Uterus (tissue), 4 donors: ENCODE data around the gene PLAU. TPM values are rescaled to one million over a fixed set of nuclear protein-coding genes. Genes with fewer than 3 reads are reported as not detected.

Experiments
- DNase-seq, 2 donors: peaks; one replicate each; pipeline ENCODE4 v3.0.0-alpha.2; 2019 to 2020
- H3K27ac ChIP-seq, 2 donors: fragments of 200-600 bp; sonication (generic); 1 replicate in 1 of 2; 2 replicates in 1 of 2; pipeline ENCODE4 v1.5.1; 2016 to 2018
- H3K27me3 ChIP-seq, 2 donors: fragments of 200-600 bp; sonication (generic); one replicate each; pipeline ENCODE4 v1.5.1; 2018 to 2019; ENCODE audit warnings: control low read depth in 1 of 2
- H3K36me3 ChIP-seq, 2 donors: fragments of 200-600 bp; sonication (generic); one replicate each; pipeline ENCODE4 v1.5.1; 2019; ENCODE audit warnings: control low read depth in 1 of 2
- H3K4me1 ChIP-seq, 2 donors: fragments of 200-600 bp; sonication (generic); one replicate each; pipeline ENCODE4 v1.5.1; 2018 to 2019; ENCODE audit warnings: control low read depth in 1 of 2
- H3K4me3 ChIP-seq, 2 donors: fragments of 200-600 bp; sonication (generic); 1 replicate in 1 of 2; 2 replicates in 1 of 2; pipeline ENCODE4 v1.5.1; 2018 to 2019; ENCODE audit warnings: mild to moderate bottlenecking in 1 of 2
- H3K9me3 ChIP-seq, 2 donors: fragments of 200-600 bp; sonication (generic); one replicate each; pipeline ENCODE4 v1.5.1; 2019; ENCODE audit warnings: control low read depth in 1 of 2
- CTCF ChIP-seq, 4 experiments: fragments of 200-600 bp in 2 of 4; fragments of 450-650 bp in 2 of 4; sonication (generic) in 2 of 4; IDR thresholded peaks; one replicate each; pipeline ENCODE4 v1.5.1; 2016 to 2019; ENCODE audit warnings: antibody characterized with exemption in 4 of 4, mild to moderate bottlenecking in 2 of 4, moderate library complexity in 1 of 4
- POLR2A ChIP-seq, 2 donors: fragments of 450-650 bp; IDR thresholded peaks; one replicate each; pipeline ENCODE4 v1.6.1; 2016; ENCODE audit warnings: antibody characterized with exemption in 2 of 2, mild to moderate bottlenecking in 1 of 2, moderate library complexity in 1 of 2
- intact Hi-C: fragments of 100-400 bp; cut with DNase I; formaldehyde crosslinking; loops from one replicate; pipeline ENCODE4 v1.15.1; 2023; ENCODE audit warnings: low total_unique reads
- total RNA-seq, 4 donors: library from RNA; depleted of rRNA in 3 of 4; stranded (reverse); fragments of >200 nt in 3 of 4; gene quantifications; one replicate each; pipeline versions ENCODE4 v1.1.0 to v1.2.4, GENCODE V29; 2014 to 2023
- donor health status: DM: yes; HTN: yes; CAD: no.

Gene PLAU
- total RNA-seq, 4 donors from 2014 or later = 1.8 to 15.3 (median 9.0) TPM

- no peaks in the 10 kb centered on the region for H3K9me3 ChIP-seq
- H3K27me3 ChIP-seq = no peaks in the 10 kb centered on the region
- no peak for DNase-seq
- TF ChIP-seq POLR2A (IDR thresholded peaks at IDR 0.05) (no peak), CTCF (IDR thresholded peaks at IDR 0.05) (no peak)
- H3K4me3 ChIP-seq = no peak overlapping the region
- no peak overlapping the region for H3K27ac ChIP-seq
- no peaks in the 10 kb centered on the region for H3K36me3 ChIP-seq
- intact Hi-C loops = no loop called here
- peaks cover 0 to 5% of the 10 kb centered on the region in 2 donors for H3K4me1 ChIP-seq
These were observed 33.6 kb downstream of the PLAU start for GRCh38 chr10:73944356-73945100.

GRCh38 chr10:73946253-73947145 lies 35.6 kb downstream of the PLAU start:
- DNase-seq = no peak
- no peaks in the 10 kb centered on the region for H3K36me3 ChIP-seq
- TF ChIP-seq CTCF (IDR thresholded peaks at IDR 0.05) (no peak), POLR2A (IDR thresholded peaks at IDR 0.05) (no peak)
- no peaks in the 10 kb centered on the region for H3K9me3 ChIP-seq
- no peaks in the 10 kb centered on the region for H3K27me3 ChIP-seq
- H3K4me3 ChIP-seq = no peak overlapping the region
- H3K4me1 ChIP-seq = no peaks in the 10 kb centered on the region
- intact Hi-C loops = no loop called here
- no peak overlapping the region for H3K27ac ChIP-seq

- H3K27me3 ChIP-seq = no peaks in the 10 kb centered on the region
- H3K4me1 ChIP-seq = no peaks in the 10 kb centered on the region
- DNase-seq = no peak
- no peak overlapping the region for H3K27ac ChIP-seq
- intact Hi-C loops = no loop called here
- no peaks in the 10 kb centered on the region for H3K36me3 ChIP-seq
- H3K4me3 ChIP-seq = no peak overlapping the region
- no peak for TF ChIP-seq POLR2A (IDR thresholded peaks at IDR 0.05)
- no peaks in the 10 kb centered on the region for H3K9me3 ChIP-seq
These were observed 38.2 kb downstream of the PLAU start for GRCh38 chr10:73948947-73949633.

GRCh38 chr10:73950155-73950948 lies 39.4 kb downstream of the PLAU start:
- intact Hi-C loops = loop anchor here (10.0 kb wide), 1 partner anchor 124 kb away; no protein-coding TSS in a partner anchor
- H3K4me1 ChIP-seq = no peaks in the 10 kb centered on the region
- no peaks in the 10 kb centered on the region for H3K36me3 ChIP-seq
- TF ChIP-seq POLR2A (IDR thresholded peaks at IDR 0.05) = no peak
- TF ChIP-seq CTCF (IDR thresholded peaks at IDR 0.05) = no peak
- H3K9me3 ChIP-seq = no peaks in the 10 kb centered on the region
- H3K27ac ChIP-seq = no peak overlapping the region
- H3K27me3 ChIP-seq = no peaks in the 10 kb centered on the region
- no peak for DNase-seq
- no peak overlapping the region for H3K4me3 ChIP-seq

DNA sequence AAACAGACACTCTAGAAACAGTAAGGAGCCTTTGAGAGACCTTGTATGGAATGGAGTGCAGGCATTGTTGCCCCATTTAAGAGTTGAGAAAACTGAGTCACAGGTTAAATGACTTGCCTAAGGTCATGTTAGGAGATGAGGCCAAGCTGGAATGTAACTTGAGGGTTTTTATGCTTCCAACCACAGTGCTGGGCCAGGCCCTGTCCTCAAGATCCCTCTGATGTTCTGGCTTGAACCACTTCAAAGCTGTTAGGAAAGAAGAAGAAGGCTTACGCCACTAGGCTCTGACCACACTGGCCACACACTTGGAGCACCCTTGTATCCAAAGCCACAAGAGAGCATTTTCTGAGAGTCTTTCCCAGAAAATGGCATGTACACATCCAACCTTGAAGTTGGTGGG lies 42.7 kb downstream of the PLAU start:
- TF ChIP-seq CTCF (IDR thresholded peaks at IDR 0.05) (no peak), POLR2A (IDR thresholded peaks at IDR 0.05) (no peak)
- Histone ChIP-seq H3K36me3 (no peaks in the 10 kb centered on the region), H3K4me3 (no peak overlapping the region)

More for the DNA sequence above, 42.7 kb downstream of the PLAU start:
- Histone ChIP-seq H3K27ac (no peak overlapping the region), H3K27me3 (no peaks in the 10 kb centered on the region), H3K4me1 (no peaks in the 10 kb centered on the region), H3K9me3 (no peaks in the 10 kb centered on the region)
- intact Hi-C loops = loop anchor here (10.0 kb wide), 1 partner anchor 121 kb away; no protein-coding TSS in a partner anchor
- no peak for DNase-seq
